ENCODE measurements around the gene STMN3.

DNA sequence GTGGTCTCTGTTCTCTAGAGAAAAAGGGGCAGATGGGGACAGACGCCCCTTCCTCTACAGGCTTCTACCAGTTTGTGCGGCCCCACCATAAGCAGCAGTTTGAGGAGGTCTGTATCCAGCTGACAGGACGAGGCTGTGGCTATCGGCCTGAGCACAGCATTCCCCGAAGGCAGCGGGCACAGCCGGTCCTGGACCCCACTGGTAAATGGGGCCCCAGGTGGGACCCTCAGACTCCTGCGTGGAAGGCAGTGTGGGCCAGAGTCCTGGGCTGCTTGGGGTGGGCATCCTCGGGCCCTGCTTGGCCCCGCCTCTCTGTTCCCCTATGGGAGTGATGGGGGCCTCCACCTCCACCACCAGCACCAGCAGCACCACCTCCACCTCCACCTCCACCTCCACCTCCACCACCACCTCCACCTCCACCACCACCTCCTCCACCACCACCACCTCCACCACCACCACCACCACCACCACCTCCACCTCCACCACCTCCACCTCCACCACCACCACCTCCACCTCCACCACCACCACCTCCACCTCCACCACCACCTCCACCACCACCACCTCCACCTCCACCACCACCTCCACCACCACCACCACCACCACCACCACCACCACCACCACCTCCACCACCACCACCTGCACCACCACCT is 40.0 kb upstream of the STMN3 start:
- TF ChIP-seq, protein P1, sequence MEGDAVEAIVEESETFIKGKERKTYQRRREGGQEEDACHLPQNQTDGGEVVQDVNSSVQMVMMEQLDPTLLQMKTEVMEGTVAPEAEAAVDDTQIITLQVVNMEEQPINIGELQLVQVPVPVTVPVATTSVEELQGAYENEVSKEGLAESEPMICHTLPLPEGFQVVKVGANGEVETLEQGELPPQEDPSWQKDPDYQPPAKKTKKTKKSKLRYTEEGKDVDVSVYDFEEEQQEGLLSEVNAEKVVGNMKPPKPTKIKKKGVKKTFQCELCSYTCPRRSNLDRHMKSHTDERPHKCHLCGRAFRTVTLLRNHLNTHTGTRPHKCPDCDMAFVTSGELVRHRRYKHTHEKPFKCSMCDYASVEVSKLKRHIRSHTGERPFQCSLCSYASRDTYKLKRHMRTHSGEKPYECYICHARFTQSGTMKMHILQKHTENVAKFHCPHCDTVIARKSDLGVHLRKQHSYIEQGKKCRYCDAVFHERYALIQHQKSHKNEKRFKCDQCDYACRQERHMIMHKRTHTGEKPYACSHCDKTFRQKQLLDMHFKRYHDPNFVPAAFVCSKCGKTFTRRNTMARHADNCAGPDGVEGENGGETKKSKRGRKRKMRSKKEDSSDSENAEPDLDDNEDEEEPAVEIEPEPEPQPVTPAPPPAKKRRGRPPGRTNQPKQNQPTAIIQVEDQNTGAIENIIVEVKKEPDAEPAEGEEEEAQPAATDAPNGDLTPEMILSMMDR (IDR thresholded peaks at IDR 0.05 in 2 of 3, conservative IDR thresholded peaks at IDR 0.05 in 1 of 3; ENCODE audit: control insufficient read depth in 2 of 3, extremely low read depth in 1 of 3, insufficient read depth in 1 of 3, low read depth in 3 of 3, low read length in 3 of 3): no peak
- TF ChIP-seq PBX3 (IDR thresholded peaks at IDR 0.05; ENCODE audit: insufficient replicate concordance, low read depth, low read length) (no peak), POLR2A (IDR thresholded peaks at IDR 0.05; ENCODE audit: low read depth, low read length) (no peak), GABPA (IDR thresholded peaks at IDR 0.05; ENCODE audit: low read depth) (no peak)
